LNCAP (cell line): ENCODE results near the gene KEL.

ENCODE experiments used
- CTCF ChIP-seq: fragments of 450-650 bp; IDR thresholded peaks from 2 replicates; pipeline ENCODE4 v1.5.1; 2017; ENCODE audit warnings: mild to moderate bottlenecking

The KEL gene

GRCh38 chr7:142933624-142934023 lies 28.5 kb downstream of the KEL start, which contains the start of gene TRPV5:
TRPV5 (minus strand) TSS chr7:142933746; CDS start chr7:142933459, 287 bp downstream.
- TF ChIP-seq CTCF = no peak

- no peak for TF ChIP-seq CTCF
Measured at GRCh38 chr7:142933092-142933475, 29.1 kb downstream of the KEL start.

DNA sequence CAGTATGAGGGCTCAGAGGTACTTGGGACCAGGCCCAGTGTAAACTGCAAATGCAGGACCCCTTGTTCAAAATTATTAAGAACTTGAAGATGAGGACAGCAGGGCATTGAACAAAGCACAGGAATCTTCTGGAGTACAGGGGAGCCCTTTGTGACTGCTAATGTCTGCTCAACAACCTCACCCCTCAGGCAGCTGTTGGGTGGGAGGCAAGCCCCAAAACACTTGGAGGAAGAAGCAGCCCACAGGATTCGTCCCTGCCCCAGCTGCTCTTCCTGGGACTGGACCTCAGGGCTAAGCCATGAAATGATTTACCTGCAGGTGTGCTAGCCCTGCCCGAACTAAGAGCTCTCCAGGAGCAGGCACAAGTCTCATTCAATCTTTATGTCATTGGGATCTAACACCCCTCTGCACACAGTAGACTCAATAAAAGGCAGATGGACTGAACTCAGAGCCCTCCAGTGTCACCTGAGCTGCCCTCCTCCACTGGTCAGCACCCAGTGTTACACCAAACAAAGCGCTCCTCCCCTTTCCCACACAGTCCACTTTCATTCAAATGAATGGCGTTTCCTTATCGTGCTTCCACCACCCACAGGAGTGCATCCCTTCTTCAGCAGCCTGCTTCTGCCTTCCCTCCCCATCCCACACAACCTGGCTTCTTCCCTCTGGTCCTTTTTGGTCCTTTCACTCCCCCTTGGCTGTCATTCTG lies 29.6 kb downstream of the KEL start:
- TF ChIP-seq CTCF = no peak

- no peak for TF ChIP-seq CTCF
Measured at GRCh38 chr7:142930126-142930730, 31.9 kb downstream of the KEL start.

- no peak for TF ChIP-seq CTCF
Measured at GRCh38 chr7:142927949-142928348, 34.2 kb downstream of the KEL start.

DNA sequence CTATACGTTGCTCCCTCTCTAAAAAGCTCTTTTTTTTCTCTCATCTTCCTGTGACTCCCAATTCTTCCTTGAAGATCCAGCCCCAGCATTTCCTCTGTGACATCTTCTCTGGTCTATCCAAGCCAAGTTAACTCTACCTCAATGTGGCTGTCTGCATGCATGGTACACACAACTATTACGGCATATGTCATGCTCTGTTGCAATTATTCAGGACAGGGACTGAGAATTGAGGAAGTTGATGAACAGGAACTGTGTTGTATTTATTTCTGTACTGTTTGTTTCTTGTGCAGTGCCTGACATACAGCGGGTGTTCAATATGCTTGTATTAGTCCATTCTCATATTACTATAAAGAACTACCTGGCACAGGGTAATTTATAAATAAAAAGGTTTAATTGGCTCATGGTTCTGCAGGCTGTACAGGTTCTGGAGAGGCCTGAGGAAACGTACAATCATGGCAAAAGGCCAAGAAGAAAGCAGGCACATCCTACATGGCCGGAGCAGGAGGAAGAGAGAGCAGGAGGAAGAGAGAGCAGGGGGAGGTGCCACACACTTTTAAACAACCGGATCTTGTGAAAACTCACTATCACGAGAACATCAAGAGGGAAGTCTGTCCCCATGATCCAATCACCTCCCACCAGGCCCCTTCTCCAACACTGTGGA lies 34.9 kb downstream of the KEL start:
- TF ChIP-seq CTCF = no peak

- no peak for TF ChIP-seq CTCF
Measured at GRCh38 chr7:142925413-142925812, 36.8 kb downstream of the KEL start.
